H1 (cell line): ENCODE results near the gene ZNF576. TPM values are rescaled to one million over a fixed set of nuclear protein-coding genes. Genes with fewer than 3 reads are reported as not detected.

Source experiments
- CTCF ChIA-PET: fragments of 300-600 bp; sonication (Branson Sonifier 250); formaldehyde crosslinking; loops from one replicate; lab custom pipeline; 2021; ENCODE audit not compliant: partially characterized antibody; lab: Charles Lee
- POLR2A ChIA-PET: fragments of 300-600 bp; sonication (Branson Sonifier 250); formaldehyde crosslinking; loops from one replicate; lab custom pipeline; 2021; ENCODE audit warnings: inconsistent platforms; ENCODE audit not compliant: partially characterized antibody; lab: Charles Lee
- DNase-seq, 2 experiments: peaks; one replicate each; pipeline versions ENCODE4 v3.0.0 to v3.0.0-alpha.2; 2010 to 2022; ENCODE audit warnings: low spot score in 2 of 2, low read depth in 1 of 2, mixed read lengths in 1 of 2
- FAIRE-seq: peaks from 2 replicates; lab custom pipeline; 2011; peaks lifted over from hg19 to GRCh38; lab: Jason Lieb, UNC
- H2AFZ ChIP-seq: 2 replicates; pipeline ENCODE4 v1.8.1; 2012; ENCODE audit warnings: low read length, inconsistent platforms
- H2AK5ac ChIP-seq: 2 replicates; pipeline ENCODE4 v1.6.1; 2013; ENCODE audit warnings: low read depth, low read length
- H2BK120ac ChIP-seq: replicated peaks from 2 replicates; pipeline ENCODE3; 2013; ENCODE audit warnings: low read depth, low read length, inconsistent platforms
- H2BK12ac ChIP-seq: 2 replicates; pipeline ENCODE4 v1.6.1; 2013; ENCODE audit warnings: low read depth, low read length
- H2BK15ac ChIP-seq: 2 replicates; pipeline ENCODE4 v1.6.1; 2013; ENCODE audit warnings: low read length
- H2BK20ac ChIP-seq: 2 replicates; pipeline ENCODE4 v1.6.1; 2013; ENCODE audit warnings: low read length
- H2BK5ac ChIP-seq: 2 replicates; pipeline ENCODE4 v1.6.1; 2013; ENCODE audit warnings: low read depth, low read length
- H3K14ac ChIP-seq: 2 replicates; pipeline ENCODE4 v1.6.1; 2013; ENCODE audit warnings: inconsistent platforms; ENCODE audit not compliant: insufficient read length
- H3K18ac ChIP-seq: 2 replicates; pipeline ENCODE4 v1.6.1; 2013; ENCODE audit warnings: low read length; ENCODE audit errors: extremely low read depth
- H3K23ac ChIP-seq: 2 replicates; pipeline ENCODE4 v1.6.1; 2013; ENCODE audit warnings: inconsistent platforms; ENCODE audit not compliant: insufficient read length
- H3K23me2 ChIP-seq: 2 replicates; pipeline ENCODE4 v1.6.1; 2013; ENCODE audit warnings: low read depth, low read length
- H3K27ac ChIP-seq: 2 replicates; pipeline ENCODE4 v1.6.1; 2011; ENCODE audit warnings: low read depth, low read length, inconsistent platforms
- H3K27me3 ChIP-seq, 4 experiments: replicated peaks in 1 of 4; 1 replicate in 1 of 4; 2 replicates in 3 of 4; pipeline versions ENCODE4 v1.6.1 to v1.8.1; 2011 to 2013; ENCODE audit warnings: low read length in 3 of 4, mild to moderate bottlenecking in 3 of 4, inconsistent platforms in 2 of 4, mixed read lengths in 2 of 4, moderate library complexity in 1 of 4; ENCODE audit not compliant: control insufficient read depth in 3 of 4, insufficient read depth in 3 of 4; ENCODE audit errors: extremely low read depth in 1 of 4
- H3K36me3 ChIP-seq, 4 experiments: 2 replicates each; pipeline versions ENCODE4 v1.6.1 to v1.8.1; 2011 to 2013; ENCODE audit warnings: mild to moderate bottlenecking in 4 of 4, low read length in 3 of 4, moderate library complexity in 2 of 4, control low read depth in 1 of 4, inconsistent platforms in 1 of 4; ENCODE audit not compliant: insufficient read depth in 4 of 4, control insufficient read depth in 2 of 4
- H3K4ac ChIP-seq: replicated peaks from 2 replicates; pipeline ENCODE3; 2013; ENCODE audit warnings: low read length, low read depth, mixed read lengths, inconsistent platforms; ENCODE audit not compliant: insufficient read length
- H3K4me1 ChIP-seq, 4 experiments: replicated peaks in 1 of 4; 1 replicate in 1 of 4; 2 replicates in 3 of 4; pipeline versions ENCODE4 v1.6.1 to v1.8.1; 2011 to 2013; ENCODE audit warnings: low read length in 3 of 4, inconsistent platforms in 2 of 4, mixed read lengths in 1 of 4; ENCODE audit not compliant: insufficient read depth in 4 of 4, control insufficient read depth in 3 of 4
- H3K4me2 ChIP-seq, 2 experiments: 2 replicates each; pipeline versions ENCODE4 v1.6.1 to v1.8.1; 2011 to 2013; ENCODE audit warnings: low read depth in 2 of 2, low read length in 2 of 2, control low read depth in 1 of 2, inconsistent platforms in 1 of 2, mild to moderate bottlenecking in 1 of 2; ENCODE audit not compliant: insufficient read depth in 1 of 2
- H3K4me3 ChIP-seq, 4 experiments: fragments of 200-600, 300-600 bp in 1 of 4; sonication (generic), shearing (Covaris generic), sonication (Bioruptor Twin) in 1 of 4; 2 replicates each; pipeline versions ENCODE4 v1.5.1 to v1.8.1; 2011 to 2016; ENCODE audit warnings: low read length in 4 of 4, low read depth in 3 of 4, control low read depth in 2 of 4, inconsistent platforms in 2 of 4, mild to moderate bottlenecking in 2 of 4, mixed read lengths in 1 of 4, moderate library complexity in 1 of 4; ENCODE audit not compliant: insufficient read depth in 2 of 4; ENCODE audit errors: extremely low read depth in 1 of 4
- H3K56ac ChIP-seq: replicated peaks from 2 replicates; pipeline ENCODE3; 2013; ENCODE audit warnings: low read depth, mild to moderate bottlenecking, mixed read lengths, low read length, inconsistent platforms; ENCODE audit not compliant: insufficient read length
- H3K79me1 ChIP-seq: 2 replicates; pipeline ENCODE4 v1.6.1; 2013; ENCODE audit warnings: low read depth, low read length, control low read depth
- H3K79me2 ChIP-seq, 2 experiments: 2 replicates each; pipeline versions ENCODE4 v1.6.1 to v1.8.1; 2012 to 2013; ENCODE audit warnings: low read length in 2 of 2, mild to moderate bottlenecking in 2 of 2, inconsistent platforms in 1 of 2; ENCODE audit not compliant: insufficient read depth in 2 of 2, control insufficient read depth in 1 of 2
- H3K9ac ChIP-seq, 4 experiments: replicated peaks in 1 of 4; 1 replicate in 1 of 4; 2 replicates in 3 of 4; pipeline versions ENCODE4 v1.6.1 to v1.8.1; 2011 to 2013; ENCODE audit warnings: low read depth in 3 of 4, low read length in 3 of 4, control low read depth in 2 of 4, mild to moderate bottlenecking in 2 of 4, moderate library complexity in 2 of 4, inconsistent platforms in 1 of 4; ENCODE audit errors: extremely low read depth in 1 of 4
- H3K9me3 ChIP-seq, 2 experiments: 2 replicates each; pipeline versions ENCODE4 v1.6.1 to v1.8.1; 2012 to 2013; ENCODE audit warnings: mild to moderate bottlenecking in 2 of 2, moderate library complexity in 2 of 2, control low read depth in 1 of 2, inconsistent platforms in 1 of 2, low read depth in 1 of 2, low read length in 1 of 2, mixed read lengths in 1 of 2; ENCODE audit not compliant: insufficient read depth in 2 of 2
- H4K20me1 ChIP-seq, 2 experiments: replicated peaks in 1 of 2; 2 replicates each; pipeline versions ENCODE3 to v1.8.1; 2011 to 2013; ENCODE audit warnings: inconsistent platforms in 2 of 2, low read length in 2 of 2, mild to moderate bottlenecking in 1 of 2; ENCODE audit not compliant: insufficient read depth in 2 of 2, control insufficient read depth in 1 of 2
- H4K5ac ChIP-seq: 2 replicates; pipeline ENCODE4 v1.6.1; 2013; ENCODE audit warnings: low read length, low read depth, mixed read lengths, inconsistent platforms; ENCODE audit not compliant: insufficient read length
- H4K8ac ChIP-seq: 2 replicates; pipeline ENCODE4 v1.8.0; 2013; ENCODE audit warnings: mild to moderate bottlenecking, moderate library complexity, low read length, inconsistent platforms; ENCODE audit not compliant: insufficient read depth; ENCODE audit errors: extremely low read depth
- H4K91ac ChIP-seq: replicated peaks from 2 replicates; pipeline ENCODE3; 2013; ENCODE audit warnings: low read length, mixed read lengths, inconsistent platforms; ENCODE audit not compliant: insufficient read length
- GABPA ChIP-seq: IDR thresholded peaks from 2 replicates; pipeline ENCODE4 v1.6.1; 2011; ENCODE audit warnings: mild to moderate bottlenecking, low read length, moderate library complexity, borderline replicate concordance; ENCODE audit not compliant: insufficient read depth
- GTF2F1 ChIP-seq: IDR thresholded peaks from 2 replicates; pipeline ENCODE4 v1.6.1; 2012; ENCODE audit warnings: low read depth, low read length, improper control_type of control experiment, borderline replicate concordance
- HDAC2 ChIP-seq, 2 experiments: fragments of 300-600 bp in 1 of 2; sonication (generic) in 1 of 2; IDR thresholded peaks; 2 replicates each; pipeline ENCODE4 v1.6.1; 2011 to 2012; ENCODE audit warnings: low read depth in 2 of 2, low read length in 2 of 2, mild to moderate bottlenecking in 2 of 2, moderate library complexity in 2 of 2, borderline replicate concordance in 1 of 2, inconsistent platforms in 1 of 2
- HDAC6 ChIP-seq: IDR thresholded peaks from one replicate; pipeline ENCODE4 v1.7.1; 2012; ENCODE audit warnings: low read depth, mild to moderate bottlenecking, inconsistent platforms, low read length, moderate library complexity
- KDM4A ChIP-seq: IDR thresholded peaks from one replicate; pipeline ENCODE4 v1.7.1; 2012; ENCODE audit warnings: low read depth, mild to moderate bottlenecking, moderate library complexity, low read length, inconsistent platforms; ENCODE audit not compliant: severe bottlenecking
- NRF1 ChIP-seq: IDR thresholded peaks from 2 replicates; pipeline ENCODE4 v1.6.1; 2011; ENCODE audit warnings: mild to moderate bottlenecking, low read depth, low read length, improper control_type of control experiment
- RXRA ChIP-seq: IDR thresholded peaks from 2 replicates; pipeline ENCODE4 v1.6.1; 2011; ENCODE audit warnings: low read depth, mild to moderate bottlenecking, low read length, moderate library complexity; ENCODE audit not compliant: insufficient read depth
- SIN3A ChIP-seq, 2 experiments: IDR thresholded peaks in 1 of 2; conservative IDR thresholded peaks in 1 of 2; 2 replicates each; pipeline ENCODE4 v1.6.1; 2011 to 2012; ENCODE audit warnings: low read length in 2 of 2, improper control_type of control experiment in 1 of 2, low read depth in 1 of 2, mild to moderate bottlenecking in 1 of 2
- SP1 ChIP-seq: IDR thresholded peaks from 2 replicates; pipeline ENCODE4 v1.6.1; 2011; ENCODE audit warnings: low read depth, low read length
- SP4 ChIP-seq: IDR thresholded peaks from 2 replicates; pipeline ENCODE4 v1.6.1; 2012; ENCODE audit warnings: low read length, inconsistent platforms
- SRF ChIP-seq: IDR thresholded peaks from 2 replicates; pipeline ENCODE4 v1.6.1; 2011; ENCODE audit warnings: mild to moderate bottlenecking, low read depth, low read length, moderate library complexity
- ZNF274 ChIP-seq: IDR thresholded peaks from 2 replicates; pipeline ENCODE4 v1.7.0; 2012; ENCODE audit warnings: low read length, borderline replicate concordance; ENCODE audit errors: extremely low read depth
- WGBS, 2 experiments: shearing (Covaris generic) in 1 of 2; methylation state at CpG; one replicate each; pipeline versions ENCODE4 v1.1.6 to v1.1.7; 2013 to 2015; ENCODE audit warnings: low lambda C conversion rate in 2 of 2, mixed read lengths in 2 of 2, inconsistent platforms in 1 of 2, low coverage in 1 of 2, missing lambda C conversion rate in 1 of 2; ENCODE audit not compliant: insufficient replicate concordance in 2 of 2, insufficient coverage in 1 of 2, insufficient read length in 1 of 2; ENCODE audit errors: extremely low coverage in 1 of 2, missing lambda C conversion rate in 1 of 2; 5-methylcytosine and 5-hydroxymethylcytosine counted together
- polyA plus RNA-seq, 7 experiments: library from polyadenylated mRNA; depleted of rRNA in 3 of 7; stranded (reverse) in 5 of 7; unstranded in 2 of 7; fragments of >200 nt in 5 of 7; fragments of 200-250 nt in 2 of 7; gene quantifications; 1 replicate in 5 of 7; 2 replicates in 1 of 7; 4 replicates in 1 of 7; pipeline versions ENCODE4 v1.2.1 to v1.2.3, GENCODE V29; 2011 to 2013; ENCODE audit warnings: missing spikeins in 2 of 7, mixed read lengths in 2 of 7
- total RNA-seq: library from RNA; stranded (reverse); fragmentation: NEBNext Ultra II Directional; extraction: Animal tissue kit (Norgen Biotek cat#: 25700); gene quantifications from 2 replicates; pipeline ENCODE4 v1.2.1, GENCODE V29; 2021
- TF ChIP-seq, protein P1 (sequence below): IDR thresholded peaks from 2 replicates; pipeline ENCODE4 v1.6.1; 2011; ENCODE audit warnings: low read depth, mild to moderate bottlenecking, low read length; ENCODE audit not compliant: insufficient read depth

The ZNF576 gene
- total and polyA plus RNA-seq, 2 of the 8 experiments (the other 6 are each of a cell fraction or from before 2014, with no cell fraction given) = 13.6 to 32.4 TPM

DNA sequence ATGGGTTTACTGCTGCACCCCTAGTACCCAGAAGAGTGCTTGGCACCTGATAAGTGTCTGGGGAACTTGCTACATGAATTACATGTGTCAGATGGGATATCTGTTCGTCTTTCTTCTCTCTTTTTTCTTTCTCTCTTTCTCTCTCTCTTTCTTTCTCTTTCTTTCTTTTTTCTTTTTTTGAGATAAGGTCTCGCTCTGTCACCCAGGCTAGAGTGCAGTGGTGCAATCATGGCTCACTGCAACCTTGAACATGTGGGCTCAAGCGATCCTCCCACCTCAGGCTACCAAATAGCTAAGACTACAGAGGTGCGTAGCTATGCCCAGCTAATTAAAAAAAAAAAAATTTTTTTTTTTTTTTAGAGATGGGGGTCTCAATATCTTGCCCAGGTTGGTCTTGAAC is 37.1 kb downstream of the ZNF576 start:
- peaks cover 2 to 17% (median 7%) of the 10 kb centered on the region in 4 experiments for H3K27me3 ChIP-seq
- no peak overlapping the region for H3K27ac ChIP-seq
- H3K18ac ChIP-seq = no peak overlapping the region
- no peak overlapping the region for H4K5ac ChIP-seq
- no peaks in the 10 kb centered on the region for H3K9me3 ChIP-seq
- H3K14ac ChIP-seq = no peak overlapping the region
- peaks cover 9% of the 10 kb centered on the region; the same call in 1 of the 2 replicates for H3K23me2 ChIP-seq
- no peak overlapping the region for H2BK15ac ChIP-seq
- ChIA-PET POLR2A (interaction anchor here (1.1 to 1.5 kb wide), 3 partner anchors 12 to 98 kb away, joined by 3 read pairs; no protein-coding TSS in a partner anchor), CTCF (interaction anchor here (1.2 to 3.5 kb wide), 7 partner anchors 8 to 98 kb away, joined by 3 to 22 read pairs (median 4); no protein-coding TSS in a partner anchor)
- no peak overlapping the region for H2BK20ac ChIP-seq
- H3K4me1 ChIP-seq = peaks cover 6 to 24% (median 17%) of the 10 kb centered on the region in 4 experiments
- no peaks in the 10 kb centered on the region for H3K79me1 ChIP-seq
- H2AK5ac ChIP-seq = no peak overlapping the region
- no peak overlapping the region; a peak in 1 of 4 replicates for H3K4me2 ChIP-seq
- no peak overlapping the region for H3K4me3 ChIP-seq
- no peak overlapping the region for H2BK5ac ChIP-seq
- H3K79me2 ChIP-seq = no peaks in the 10 kb centered on the region
- no peak overlapping the region for H3K56ac ChIP-seq
- no peak overlapping the region for H4K8ac ChIP-seq
- H2BK12ac ChIP-seq = no peak overlapping the region
- DNase-seq (no peak), FAIRE-seq (no peak)
- H4K91ac ChIP-seq = no peak overlapping the region
- H4K20me1 ChIP-seq = peaks cover 4 to 5% of the 10 kb centered on the region in 2 experiments
- no peaks in the 10 kb centered on the region for H3K36me3 ChIP-seq
- 88% methylated on average over 4 of the region's 4 CpGs; no CpG with 5 or more reads in 1 of the 2 experiments for WGBS, 2 experiments
- no peak overlapping the region for H2BK120ac ChIP-seq
- H3K23ac ChIP-seq = no peak overlapping the region
- H3K4ac ChIP-seq = no peak overlapping the region
- H3K9ac ChIP-seq = no peak overlapping the region
- H2AFZ ChIP-seq = no peak overlapping the region
- TF ChIP-seq SRF = no peak
- no peak for TF ChIP-seq HDAC6
- TF ChIP-seq SP4 = no peak
- TF ChIP-seq SIN3A (conservative IDR thresholded peaks at IDR 0.05 in 1 of 2, IDR thresholded peaks at IDR 0.05 in 1 of 2; ENCODE audit: low read depth in 1 of 2, low read length in 2 of 2) = no peak
- no peak for TF ChIP-seq KDM4A
- no peak for TF ChIP-seq GABPA
- TF ChIP-seq ZNF274 = no peak
- no peak for TF ChIP-seq HDAC2 (IDR thresholded peaks at IDR 0.05; ENCODE audit: borderline replicate concordance in 1 of 2, low read depth in 2 of 2, low read length in 2 of 2)
- TF ChIP-seq SP1 = no peak
- TF ChIP-seq RXRA = no peak
- TF ChIP-seq, protein P1, sequence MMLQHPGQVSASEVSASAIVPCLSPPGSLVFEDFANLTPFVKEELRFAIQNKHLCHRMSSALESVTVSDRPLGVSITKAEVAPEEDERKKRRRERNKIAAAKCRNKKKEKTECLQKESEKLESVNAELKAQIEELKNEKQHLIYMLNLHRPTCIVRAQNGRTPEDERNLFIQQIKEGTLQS = no peak
- TF ChIP-seq GTF2F1 = no peak
- TF ChIP-seq NRF1 = no peak
